Activated CD4-positive, alpha-beta T cell treated with anti-CD3 and anti-CD28 coated beads for 36 hours (primary cell): ENCODE measurements around the gene ABHD1. TPM values are rescaled to one million over a fixed set of nuclear protein-coding genes. Genes with fewer than 3 reads are reported as not detected.

ENCODE experiments used
- ATAC-seq: fragments of 200-7000 bp; cut with Tn5 transposase; one replicate; pipeline ENCODE4 v1.10.0; 2021; ENCODE audit warnings: mild to moderate bottlenecking, moderate library complexity
- CTCF ChIA-PET: fragments of 350-600 bp; sonication (Branson Sonifier 250); formaldehyde crosslinking; loops from one replicate; lab custom pipeline; 2021; ENCODE audit warnings: antibody characterized with exemption; lab: Charles Lee
- POLR2A ChIA-PET: fragments of 350-600 bp; sonication (Branson Sonifier 250); formaldehyde crosslinking; loops from one replicate; lab custom pipeline; 2021; ENCODE audit warnings: antibody characterized with exemption, inconsistent platforms; lab: Charles Lee
- DNase-seq: peaks from one replicate; pipeline ENCODE4 v3.0.0-alpha.2; 2020
- H3K27ac Mint-ChIP-seq: one replicate; pipeline ENCODE4 v1.8.0; 2021; ENCODE audit warnings: mixed read lengths
- H3K27me3 Mint-ChIP-seq: one replicate; pipeline ENCODE4 v1.8.0; 2021; ENCODE audit warnings: mixed read lengths
- H3K36me3 Mint-ChIP-seq: one replicate; pipeline ENCODE4 v1.8.0; 2021; ENCODE audit warnings: low read depth, mixed read lengths
- H3K4me1 Mint-ChIP-seq: one replicate; pipeline ENCODE4 v1.8.0; 2021; ENCODE audit warnings: mixed read lengths
- H3K4me3 Mint-ChIP-seq: one replicate; pipeline ENCODE4 v1.8.0; 2021; ENCODE audit warnings: mild to moderate bottlenecking, moderate library complexity, mixed read lengths
- H3K9me3 Mint-ChIP-seq: one replicate; pipeline ENCODE4 v1.8.0; 2021; ENCODE audit warnings: low read depth, mixed read lengths
- intact Hi-C, 2 experiments: fragments of 100-400 bp; cut with DNase I in 1 of 2; cut with micrococcal nuclease in 1 of 2; formaldehyde crosslinking; loops; one replicate each; pipeline versions ENCODE4 v1.14.2 to v1.15.1; 2022 to 2024; cut with DNase I, micrococcal nuclease
- total RNA-seq, 2 experiments: library from RNA; stranded (reverse); gene quantifications; one replicate each; pipeline ENCODE4 v1.2.3, GENCODE V29; 2021

Gene ABHD1
- total RNA-seq, 2 experiments from 2014 or later = 0.39 to 0.65 TPM

- no peaks in the 10 kb centered on the region for H3K27me3 Mint-ChIP-seq
- intact Hi-C loops = loop anchor here (1.0 kb wide), 6 partner anchors 10 to 288 kb away; partner anchors contain the start of genes AGBL5 (in 2 of the 2), TMEM214 (in 2 of the 2), EIF2B4 (in 1 of the 2) and MAPRE3 (in 1 of the 2)
- ChIA-PET CTCF (interaction anchor here (0.5 to 5.7 kb wide), 10 partner anchors 9 to 601 kb away, joined by 3 to 30 read pairs (median 3); partner anchors contain the start of genes AGBL5 and OST4), POLR2A (interaction anchor here (0.5 to 2.1 kb wide), 2 partner anchors 11 to 18 kb away, joined by 3 to 6 read pairs; partner anchors contain the start of gene OST4)
- H3K9me3 Mint-ChIP-seq = no peaks in the 10 kb centered on the region
- DNase-seq = no peak
- no peak overlapping the region for H3K4me3 Mint-ChIP-seq
- no peak for ATAC-seq
- H3K36me3 Mint-ChIP-seq = no peaks in the 10 kb centered on the region
- H3K27ac Mint-ChIP-seq = peak overlapping the region; percentile 98
- H3K4me1 Mint-ChIP-seq = peaks cover 30% of the 10 kb centered on the region
Observed at GRCh38 chr2:27081984-27082772, 41.4 kb upstream of the ABHD1 start.

- H3K36me3 Mint-ChIP-seq = no peaks in the 10 kb centered on the region
- intact Hi-C loops = no loop called here
- peaks cover 32% of the 10 kb centered on the region for H3K4me1 Mint-ChIP-seq
- ATAC-seq (no peak), DNase-seq (no peak)
- H3K9me3 Mint-ChIP-seq = no peaks in the 10 kb centered on the region
- POLR2A ChIA-PET = interaction anchor here (0.6 to 2.1 kb wide), 3 partner anchors 11 to 34 kb away, joined by 3 to 6 read pairs (median 4); partner anchors contain the start of gene OST4
- H3K27me3 Mint-ChIP-seq = no peaks in the 10 kb centered on the region
- CTCF ChIA-PET = interaction anchor here (0.5 to 5.7 kb wide), 3 partner anchors 32 to 601 kb away, joined by 3 to 30 read pairs (median 3); partner anchors contain the start of gene AGBL5
- H3K4me3 Mint-ChIP-seq = no peak overlapping the region
- peak overlapping the region; percentile 37 for H3K27ac Mint-ChIP-seq
Observed at GRCh38 chr2:27082773-27083409, 40.7 kb upstream of the ABHD1 start.

DNA sequence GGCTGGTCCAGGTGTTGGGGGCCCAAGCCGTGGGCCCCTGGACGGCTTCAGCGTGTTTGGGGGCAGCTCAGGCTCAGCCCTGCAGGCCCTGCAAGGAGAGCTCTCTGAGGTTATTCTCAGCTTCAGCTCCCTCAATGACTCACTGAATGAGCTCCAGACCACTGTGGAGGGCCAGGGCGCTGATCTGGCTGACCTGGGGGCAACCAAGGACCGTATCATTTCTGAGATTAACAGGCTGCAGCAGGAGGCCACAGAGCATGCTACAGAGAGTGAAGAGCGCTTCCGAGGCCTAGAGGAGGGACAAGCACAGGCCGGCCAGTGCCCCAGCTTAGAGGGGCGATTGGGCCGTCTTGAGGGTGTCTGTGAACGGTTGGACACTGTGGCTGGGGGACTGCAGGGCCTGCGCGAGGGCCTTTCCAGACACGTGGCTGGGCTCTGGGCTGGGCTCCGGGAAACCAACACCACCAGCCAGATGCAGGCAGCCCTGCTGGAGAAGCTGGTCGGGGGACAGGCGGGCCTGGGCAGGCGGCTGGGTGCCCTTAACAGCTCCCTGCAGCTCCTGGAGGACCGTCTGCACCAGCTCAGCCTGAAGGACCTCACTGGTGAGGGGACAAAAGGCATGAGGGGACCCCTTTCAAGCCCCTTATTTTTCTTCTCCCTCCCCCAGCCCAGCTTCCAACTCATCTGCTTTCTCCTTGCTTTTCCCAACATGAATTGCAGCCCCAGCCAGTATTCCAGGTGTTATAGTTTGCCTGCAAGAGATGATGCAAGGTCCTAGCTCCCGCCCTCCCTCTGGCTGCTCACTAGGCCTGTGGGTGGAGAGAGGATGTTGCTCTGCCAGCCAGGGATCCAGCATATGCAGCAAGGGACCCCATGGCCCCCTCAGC is 40.0 kb upstream of the ABHD1 start:
- Mint-ChIP-seq H3K9me3 (no peaks in the 10 kb centered on the region), H3K27me3 (no peaks in the 10 kb centered on the region), H3K4me1 (peaks cover 32% of the 10 kb centered on the region), H3K27ac (no peak overlapping the region), H3K36me3 (no peaks in the 10 kb centered on the region), H3K4me3 (no peak overlapping the region)
- ChIA-PET CTCF (interaction anchor here (0.5 to 5.7 kb wide), 3 partner anchors 32 to 183 kb away, joined by 3 to 30 read pairs (median 3); partner anchors contain the start of gene AGBL5), POLR2A (interaction anchor here (0.6 to 2.1 kb wide), 3 partner anchors 12 to 34 kb away, joined by 3 to 6 read pairs (median 4); partner anchors contain the start of gene OST4)
- intact Hi-C loops = no loop called here
- DNase-seq = no peak
- no peak for ATAC-seq

- no peak overlapping the region for H3K4me3 Mint-ChIP-seq
- peaks cover 32% of the 10 kb centered on the region for H3K4me1 Mint-ChIP-seq
- H3K36me3 Mint-ChIP-seq = no peaks in the 10 kb centered on the region
- H3K27me3 Mint-ChIP-seq = no peaks in the 10 kb centered on the region
- no peaks in the 10 kb centered on the region for H3K9me3 Mint-ChIP-seq
- H3K27ac Mint-ChIP-seq = no peak overlapping the region
- DNase-seq (no peak), ATAC-seq (no peak)
- intact Hi-C loops = loop anchor here in 1 of 2 experiments (5.0 kb wide), 1 partner anchor 122 kb away; no protein-coding TSS in a partner anchor
- POLR2A ChIA-PET = interaction anchor here (2.1 kb wide), 1 partner anchor 13 kb away, joined by 6 read pairs; the partner anchor contains the start of gene OST4
- CTCF ChIA-PET = interaction anchor here (0.8 to 5.7 kb wide), 4 partner anchors 15 to 122 kb away, joined by 3 to 30 read pairs (median 4); partner anchors contain the start of gene AGBL5
Observed at GRCh38 chr2:27084297-27085061, 39.1 kb upstream of the ABHD1 start.

- Mint-ChIP-seq H3K27ac (peak overlapping the region; percentile 38), H3K9me3 (no peaks in the 10 kb centered on the region), H3K4me1 (peaks cover 32% of the 10 kb centered on the region), H3K4me3 (peak overlapping the region; percentile 77), H3K36me3 (no peaks in the 10 kb centered on the region), H3K27me3 (no peaks in the 10 kb centered on the region)
- no peak for DNase-seq
- no peak for ATAC-seq
- intact Hi-C loops = loop anchor here in 1 of 2 experiments (5.0 kb wide), 1 partner anchor 123 kb away; no protein-coding TSS in a partner anchor
- POLR2A ChIA-PET = no interaction called here
- CTCF ChIA-PET = interaction anchor here (0.8 to 5.7 kb wide), 4 partner anchors 14 to 123 kb away, joined by 3 to 30 read pairs (median 4); partner anchors contain the start of gene AGBL5
Observed at GRCh38 chr2:27085062-27085672, 38.4 kb upstream of the ABHD1 start.

- Mint-ChIP-seq H3K36me3 (no peaks in the 10 kb centered on the region), H3K27ac (peak overlapping the region; percentile 24), H3K4me3 (peak overlapping the region; percentile 77), H3K4me1 (peaks cover 29% of the 10 kb centered on the region), H3K9me3 (no peaks in the 10 kb centered on the region), H3K27me3 (no peaks in the 10 kb centered on the region)
- ChIA-PET POLR2A (no interaction called here), CTCF (interaction anchor here (0.8 to 5.7 kb wide), 2 partner anchors 14 to 34 kb away, joined by 4 to 30 read pairs; partner anchors contain the start of gene AGBL5)
- DNase-seq (peak; percentile 65), ATAC-seq (peak; percentile 7)
- intact Hi-C loops = loop anchor here (1.0 to 5.0 kb wide), 12 partner anchors 14 to 300 kb away; partner anchors contain the start of genes AGBL5 (in 2 of the 2), CAD (in 1 of the 2), EIF2B4 (in 1 of the 2) and GTF3C2 (in 1 of the 2)
Observed at GRCh38 chr2:27085673-27086089, 37.9 kb upstream of the ABHD1 start.

- Mint-ChIP-seq H3K36me3 (no peaks in the 10 kb centered on the region), H3K9me3 (no peaks in the 10 kb centered on the region), H3K4me1 (peaks cover 24% of the 10 kb centered on the region), H3K27me3 (no peaks in the 10 kb centered on the region), H3K27ac (peak overlapping the region; percentile 82), H3K4me3 (peak overlapping the region; percentile 77)
- ChIA-PET POLR2A (interaction anchor here (0.9 kb wide), 1 partner anchor 35 kb away, joined by 3 read pairs; the partner anchor contains the start of gene AGBL5), CTCF (interaction anchor here (0.8 to 5.7 kb wide), 8 partner anchors 10 to 193 kb away, joined by 4 to 30 read pairs (median 9); partner anchors contain the start of genes AGBL5 and OST4)
- ATAC-seq (peak; percentile 89), DNase-seq (peak; percentile 98)
- intact Hi-C loops = loop anchor here (1.0 to 5.0 kb wide), 12 partner anchors 15 to 301 kb away; partner anchors contain the start of genes AGBL5 (in 2 of the 2), CAD (in 1 of the 2), EIF2B4 (in 1 of the 2) and GTF3C2 (in 1 of the 2)
Observed at GRCh38 chr2:27086090-27086723, 37.4 kb upstream of the ABHD1 start.

DNA sequence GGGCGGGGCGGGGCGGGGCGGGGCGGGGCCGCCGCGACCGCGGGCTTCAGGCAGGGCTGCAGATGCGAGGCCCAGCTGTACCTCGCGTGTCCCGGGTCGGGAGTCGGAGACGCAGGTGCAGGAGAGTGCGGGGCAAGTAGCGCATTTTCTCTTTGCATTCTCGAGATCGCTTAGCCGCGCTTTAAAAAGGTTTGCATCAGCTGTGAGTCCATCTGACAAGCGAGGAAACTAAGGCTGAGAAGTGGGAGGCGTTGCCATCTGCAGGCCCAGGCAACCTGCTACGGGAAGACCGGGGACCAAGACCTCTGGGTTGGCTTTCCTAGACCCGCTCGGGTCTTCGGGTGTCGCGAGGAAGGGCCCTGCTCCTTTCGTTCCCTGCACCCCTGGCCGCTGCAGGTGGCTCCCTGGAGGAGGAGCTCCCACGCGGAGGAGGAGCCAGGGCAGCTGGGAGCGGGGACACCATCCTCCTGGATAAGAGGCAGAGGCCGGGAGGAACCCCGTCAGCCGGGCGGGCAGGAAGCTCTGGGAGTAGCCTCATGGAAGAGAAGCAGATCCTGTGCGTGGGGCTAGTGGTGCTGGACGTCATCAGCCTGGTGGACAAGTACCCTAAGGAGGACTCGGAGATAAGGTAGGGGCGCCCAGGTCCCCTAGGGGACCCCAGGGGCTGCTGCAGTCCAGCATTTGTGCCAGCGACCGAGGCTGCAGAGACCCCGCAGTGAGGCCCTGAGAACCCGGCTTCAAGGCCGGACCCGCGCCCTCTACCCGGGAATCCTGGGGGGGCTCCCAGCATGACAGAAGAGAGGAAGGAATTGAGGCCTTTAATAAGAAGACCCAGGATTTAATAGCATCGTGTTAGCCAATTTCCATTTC is 36.7 kb upstream of the ABHD1 start, which contains the start of gene KHK:
Gene KHK, plus strand, starts transcription at position 49 of the 870 bp plus-strand sequence. Its CDS starts 488 bp downstream, at position 537.
- Mint-ChIP-seq H3K4me1 (peaks cover 18% of the 10 kb centered on the region), H3K27ac (peak within 1 kb of the TSS; percentile 82), H3K36me3 (no peaks in the 10 kb centered on the region), H3K9me3 (no peaks in the 10 kb centered on the region), H3K27me3 (no peaks in the 10 kb centered on the region), H3K4me3 (peak within 1 kb of the TSS; percentile 77)
- ChIA-PET CTCF (interaction anchor here (0.6 to 2.5 kb wide), 17 partner anchors 9 to 604 kb away, joined by 3 to 14 read pairs (median 4); partner anchors contain the start of genes AGBL5 and OST4), POLR2A (interaction anchor here (0.9 kb wide), 1 partner anchor 36 kb away, joined by 3 read pairs; the partner anchor contains the start of gene AGBL5)
- ATAC-seq (peak; percentile 13), DNase-seq (peak; percentile 51)
- intact Hi-C loops = loop anchor here (1.0 to 5.0 kb wide), 12 partner anchors 16 to 302 kb away; partner anchors contain the start of genes AGBL5 (in 2 of the 2), CAD (in 1 of the 2), EIF2B4 (in 1 of the 2) and GTF3C2 (in 1 of the 2)
